IMR-90 (cell line): ENCODE data around the gene SSTR4. TPM values are rescaled to one million over a fixed set of nuclear protein-coding genes. Genes with fewer than 3 reads are reported as not detected.

Source experiments
- ATAC-seq: fragments of 200-7000 bp; cut with Tn5 transposase; 2 replicates; pipeline ENCODE4 v1.9.1; 2020; ENCODE audit warnings: low read depth, mild to moderate bottlenecking, moderate library complexity
- BruUV-seq: library from RNA; stranded (reverse); fragments of 400-500 nt; replicated peaks from 2 replicates; lab custom pipeline; 2021; lab: Mats Ljungman, UMichigan
- CTCF ChIA-PET: fragments of 300-600 bp; formaldehyde crosslinking; extraction: SDS; loops from one replicate; lab custom pipeline; 2021; ENCODE audit warnings: antibody characterized with exemption; lab: Yijun Ruan, JAX
- POLR2A ChIA-PET: fragments of 300-600 bp; sonication (Branson Sonifier 250); formaldehyde crosslinking; loops from one replicate; lab custom pipeline; 2022; ENCODE audit warnings: antibody characterized with exemption; ENCODE audit not compliant: unreplicated experiment; lab: Charles Lee
- DNase-seq: peaks from one replicate; pipeline ENCODE4 v3.0.0; 2013
- H2AFZ ChIP-seq: replicated peaks from 2 replicates; pipeline ENCODE3; 2013; ENCODE audit warnings: low read length, mild to moderate bottlenecking; ENCODE audit not compliant: poor library complexity
- H2AK5ac ChIP-seq: 2 replicates; pipeline ENCODE4 v1.6.1; 2013; ENCODE audit warnings: low read depth, low read length, inconsistent platforms
- H2AK9ac ChIP-seq: replicated peaks from 2 replicates; pipeline ENCODE3; 2013; ENCODE audit warnings: mild to moderate bottlenecking, low read depth, low read length, moderate library complexity; ENCODE audit not compliant: poor library complexity
- H2BK120ac ChIP-seq: 2 replicates; pipeline ENCODE4 v1.6.1; 2013; ENCODE audit warnings: low read depth, low read length, inconsistent platforms
- H2BK15ac ChIP-seq: 3 replicates; pipeline ENCODE4 v1.6.1; 2013; ENCODE audit warnings: low read depth, low read length, inconsistent platforms
- H2BK20ac ChIP-seq: 2 replicates; pipeline ENCODE4 v1.6.1; 2013; ENCODE audit warnings: low read depth, mild to moderate bottlenecking, inconsistent platforms, low read length, moderate library complexity
- H2BK5ac ChIP-seq: 2 replicates; pipeline ENCODE4 v1.6.1; 2013; ENCODE audit warnings: mild to moderate bottlenecking, low read depth, low read length, inconsistent platforms; ENCODE audit not compliant: poor library complexity, severe bottlenecking
- H3K14ac ChIP-seq: replicated peaks from 2 replicates; pipeline ENCODE4 v1.6.1; 2013; ENCODE audit warnings: low read depth, low read length, inconsistent platforms
- H3K18ac ChIP-seq: 2 replicates; pipeline ENCODE4 v1.6.1; 2013; ENCODE audit warnings: low read depth, low read length, control low read depth
- H3K23ac ChIP-seq: 2 replicates; pipeline ENCODE4 v1.6.1; 2013; ENCODE audit warnings: low read depth, low read length, inconsistent platforms
- H3K27ac ChIP-seq: 2 replicates; pipeline ENCODE4 v1.5.1; 2013; ENCODE audit warnings: mild to moderate bottlenecking, control low read depth, low read length; ENCODE audit not compliant: insufficient read depth
- H3K27me3 ChIP-seq: 2 replicates; pipeline ENCODE4 v1.6.1; 2013; ENCODE audit warnings: low read length; ENCODE audit not compliant: control insufficient read depth, insufficient read depth
- H3K36me3 ChIP-seq: 2 replicates; pipeline ENCODE4 v1.6.1; 2013; ENCODE audit warnings: low read length, mixed read lengths; ENCODE audit not compliant: control insufficient read depth, insufficient read depth
- H3K4ac ChIP-seq: 2 replicates; pipeline ENCODE4 v1.6.1; 2013; ENCODE audit warnings: low read depth, low read length, inconsistent platforms
- H3K4me1 ChIP-seq: 2 replicates; pipeline ENCODE4 v1.6.1; 2013; ENCODE audit warnings: low read length, mixed read lengths; ENCODE audit not compliant: control insufficient read depth, insufficient read depth
- H3K4me2 ChIP-seq: 2 replicates; pipeline ENCODE4 v1.6.1; 2013; ENCODE audit warnings: low read depth, mild to moderate bottlenecking, control low read depth, low read length, moderate library complexity
- H3K4me3 ChIP-seq: 2 replicates; pipeline ENCODE4 v1.5.1; 2013; ENCODE audit warnings: low read depth, mild to moderate bottlenecking, control low read depth, low read length, moderate library complexity; ENCODE audit not compliant: insufficient read depth
- H3K56ac ChIP-seq: 2 replicates; pipeline ENCODE4 v1.6.1; 2013; ENCODE audit warnings: low read length, inconsistent platforms; ENCODE audit not compliant: insufficient read depth; ENCODE audit errors: extremely low read depth
- H3K79me1 ChIP-seq, 2 experiments: 2 replicates each; pipeline ENCODE4 v1.6.1; 2013; ENCODE audit warnings: low read length in 2 of 2, inconsistent platforms in 1 of 2, low read depth in 1 of 2
- H3K9ac ChIP-seq: 2 replicates; pipeline ENCODE4 v1.6.1; 2013; ENCODE audit warnings: low read depth, low read length, control low read depth
- H3K9me1 ChIP-seq: 2 replicates; pipeline ENCODE4 v1.6.1; 2013; ENCODE audit warnings: low read length, inconsistent platforms; ENCODE audit not compliant: insufficient read depth
- H3K9me3 ChIP-seq: 2 replicates; pipeline ENCODE4 v1.6.1; 2013; ENCODE audit warnings: low read length; ENCODE audit not compliant: control insufficient read depth, insufficient read depth
- H4K20me1 ChIP-seq: 2 replicates; pipeline ENCODE4 v1.6.1; 2013; ENCODE audit warnings: low read length, inconsistent platforms; ENCODE audit not compliant: insufficient read depth
- H4K5ac ChIP-seq: 2 replicates; pipeline ENCODE4 v1.6.1; 2013; ENCODE audit warnings: mild to moderate bottlenecking, low read depth, low read length, control low read depth
- H4K8ac ChIP-seq, 2 experiments: 2 replicates each; pipeline ENCODE4 v1.6.1; 2013; ENCODE audit warnings: low read depth in 2 of 2, low read length in 2 of 2, control low read depth in 1 of 2, inconsistent platforms in 1 of 2
- H4K91ac ChIP-seq: 2 replicates; pipeline ENCODE4 v1.6.1; 2013; ENCODE audit warnings: low read depth, low read length, inconsistent platforms; ENCODE audit not compliant: insufficient read depth
- BHLHE40 ChIP-seq: fragments of 150-350 bp; IDR thresholded peaks from 2 replicates; pipeline ENCODE4 v1.6.1; 2016; ENCODE audit warnings: mild to moderate bottlenecking, low read depth, low read length
- CHD1 ChIP-seq: IDR thresholded peaks from 2 replicates; pipeline ENCODE4 v1.6.1; 2012; ENCODE audit warnings: low read depth, low read length, improper control_type of control experiment
- CTCF ChIP-seq: conservative IDR thresholded peaks from 2 replicates; pipeline ENCODE4 v1.5.1; 2012; ENCODE audit warnings: mild to moderate bottlenecking, low read depth, low read length, improper control_type of control experiment
- FOS ChIP-seq: fragments of 150-350 bp; IDR thresholded peaks from 2 replicates; pipeline ENCODE4 v1.6.1; 2016; ENCODE audit warnings: low read depth, low read length
- MAFK ChIP-seq: IDR thresholded peaks from 2 replicates; pipeline ENCODE4 v1.6.1; 2012; ENCODE audit warnings: low read depth, low read length, improper control_type of control experiment
- MAZ ChIP-seq: IDR thresholded peaks from 2 replicates; pipeline ENCODE4 v1.6.1; 2012; ENCODE audit warnings: low read depth, mild to moderate bottlenecking, low read length, improper control_type of control experiment, moderate library complexity, borderline replicate concordance
- NFE2L2 ChIP-seq: fragments of 150-350 bp; IDR thresholded peaks from 2 replicates; pipeline ENCODE4 v1.6.1; 2016; ENCODE audit warnings: low read depth, mild to moderate bottlenecking, low read length
- POLR2A ChIP-seq: IDR thresholded peaks from 2 replicates; pipeline ENCODE4 v1.6.1; 2012; ENCODE audit warnings: mild to moderate bottlenecking, low read depth, low read length
- RCOR1 ChIP-seq: IDR thresholded peaks from 2 replicates; pipeline ENCODE4 v1.6.1; 2012; ENCODE audit warnings: mild to moderate bottlenecking, low read length, improper control_type of control experiment; ENCODE audit not compliant: insufficient replicate concordance
- RFX5 ChIP-seq: IDR thresholded peaks from 2 replicates; pipeline ENCODE4 v1.8.0; 2012; ENCODE audit warnings: low read depth, mild to moderate bottlenecking, low read length, moderate library complexity
- SMC3 ChIP-seq: fragments of 150-350 bp; IDR thresholded peaks from 2 replicates; pipeline ENCODE4 v1.6.1; 2016; ENCODE audit warnings: low read depth, mild to moderate bottlenecking, antibody characterized with exemption, low read length, moderate library complexity
- WGBS, 2 experiments: methylation state at CpG; one replicate each; pipeline versions ENCODE4 v1.1.5 to v1.1.7; 2013; ENCODE audit warnings: missing lambda C conversion rate in 2 of 2; ENCODE audit not compliant: insufficient read length in 1 of 2; ENCODE audit errors: extremely low coverage in 2 of 2; 5-methylcytosine and 5-hydroxymethylcytosine counted together
- dilution Hi-C: fragments of 300-500 bp; cut with HindIII; formaldehyde crosslinking; loops from one replicate; pipeline ENCODE4 v1.14.3; 2018; ENCODE audit warnings: low sequenced_read_pairs; ENCODE audit not compliant: unreplicated experiment
- in situ Hi-C: fragments of 300-500 bp; cut with MboI; formaldehyde crosslinking; loops from 3 replicates; pipeline ENCODE4 v1.14.3; 2019; ENCODE audit warnings: low sequenced_read_pairs, inconsistent platforms, mixed read lengths
- intact Hi-C: fragments of 100-400 bp; cut with micrococcal nuclease; formaldehyde crosslinking; loops from 2 replicates; pipeline ENCODE4 v1.10.0; 2022
- polyA plus RNA-seq, 3 experiments: library from polyadenylated mRNA; depleted of rRNA; stranded (reverse); fragments of >200 nt; gene quantifications; 2 replicates each; pipeline ENCODE4 v1.2.3, GENCODE V29; 2012; ENCODE audit warnings: low replicate concordance in 1 of 3
- total RNA-seq: library from RNA; depleted of rRNA; stranded (reverse); fragments of >200 nt; gene quantifications from 2 replicates; pipeline ENCODE4 v1.2.3, GENCODE V29; 2012
- TF ChIP-seq, protein P1 (sequence below): fragments of 150-350 bp; IDR thresholded peaks from 2 replicates; pipeline ENCODE4 v1.6.1; 2017; ENCODE audit warnings: mild to moderate bottlenecking, antibody characterized with exemption, low read length, low read depth

The SSTR4 gene
- total and polyA plus RNA-seq, 2 of the 4 experiments (the other 2 are of a cell fraction): not detected

- no peak overlapping the region for H3K18ac ChIP-seq
- no peak overlapping the region for H3K14ac ChIP-seq
- ATAC-seq (no peak), DNase-seq (no peak)
- no peak overlapping the region for H2BK5ac ChIP-seq
- H2AK5ac ChIP-seq: no peak overlapping the region
- H4K91ac ChIP-seq: no peak overlapping the region
- no peak overlapping the region for H3K56ac ChIP-seq
- no peak for TF ChIP-seq MAZ
- no peak for TF ChIP-seq POLR2A
- no peak for TF ChIP-seq CHD1
- TF ChIP-seq, protein P1, sequence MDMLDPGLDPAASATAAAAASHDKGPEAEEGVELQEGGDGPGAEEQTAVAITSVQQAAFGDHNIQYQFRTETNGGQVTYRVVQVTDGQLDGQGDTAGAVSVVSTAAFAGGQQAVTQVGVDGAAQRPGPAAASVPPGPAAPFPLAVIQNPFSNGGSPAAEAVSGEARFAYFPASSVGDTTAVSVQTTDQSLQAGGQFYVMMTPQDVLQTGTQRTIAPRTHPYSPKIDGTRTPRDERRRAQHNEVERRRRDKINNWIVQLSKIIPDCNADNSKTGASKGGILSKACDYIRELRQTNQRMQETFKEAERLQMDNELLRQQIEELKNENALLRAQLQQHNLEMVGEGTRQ: no peak
- no peak for TF ChIP-seq MAFK
- TF ChIP-seq SMC3: no peak
- TF ChIP-seq CTCF: no peak
- no peak for TF ChIP-seq BHLHE40
- TF ChIP-seq FOS: no peak
- TF ChIP-seq RCOR1: no peak
- TF ChIP-seq NFE2L2: no peak
- TF ChIP-seq RFX5: no peak
- CTCF ChIA-PET: no interaction called here
- H3K36me3 ChIP-seq: no peaks in the 10 kb centered on the region
- no peak overlapping the region for H3K27ac ChIP-seq
- H3K4me3 ChIP-seq: no peak overlapping the region
- whole genome bisulfite sequencing, 2 experiments: no CpG with 5 or more reads among the region's 3 CpGs
- no peaks in the 10 kb centered on the region for H3K9me1 ChIP-seq
- H3K23ac ChIP-seq: no peak overlapping the region
- no peak overlapping the region for H2BK20ac ChIP-seq
- H2BK15ac ChIP-seq: no peak overlapping the region
- H3K9ac ChIP-seq: no peak overlapping the region
- no peak overlapping the region for H2AK9ac ChIP-seq
- no peaks in the 10 kb centered on the region; the same call in 1 of the 2 replicates for H3K27me3 ChIP-seq
- no TSS peak for BruUV-seq
- no peak overlapping the region for H4K5ac ChIP-seq
- no peaks in the 10 kb centered on the region for H4K20me1 ChIP-seq
- H3K4me1 ChIP-seq: no peaks in the 10 kb centered on the region
- no peak overlapping the region for H3K4ac ChIP-seq
- no peaks in the 10 kb centered on the region for H3K79me1 ChIP-seq
- POLR2A ChIA-PET: no interaction called here
- in situ Hi-C loops: no loop called here
- no peak overlapping the region for H2AFZ ChIP-seq
- dilution Hi-C loops: no loop called here
- no peak overlapping the region for H2BK120ac ChIP-seq
- H4K8ac ChIP-seq: no peak overlapping the region
- intact Hi-C loops: no loop called here
- no peaks in the 10 kb centered on the region for H3K9me3 ChIP-seq
- no peak overlapping the region for H3K4me2 ChIP-seq
Measured at GRCh38 chr20:23007462-23007861, 27.6 kb upstream of the SSTR4 start.
